AG04450 (cell line): ENCODE measurements around the gene ZNF772. TPM values are rescaled to one million over a fixed set of nuclear protein-coding genes. Genes with fewer than 3 reads are reported as not detected.
"Not testable (repeated sequence)": the region's sequence is repeated elsewhere in the genome, so short reads cannot be mapped to it uniquely, and the experiment has no call there.

Experiments used
- CTCF ChIA-PET: fragments of 300-600, 350-600 bp; formaldehyde crosslinking; extraction: SDS; loops from one replicate; lab custom pipeline; 2022; ENCODE audit warnings: antibody characterized with exemption, inconsistent platforms; lab: Charles Lee
- POLR2A ChIA-PET: fragments of 350-600 bp; formaldehyde crosslinking; extraction: SDS; loops from one replicate; lab custom pipeline; 2021; ENCODE audit warnings: antibody characterized with exemption, inconsistent platforms; lab: Yijun Ruan, JAX
- DNase-seq: peaks from one replicate; pipeline ENCODE4 v3.0.0-alpha.2; 2011; ENCODE audit warnings: low read depth, low spot score
- H3K27ac ChIP-seq: one replicate; pipeline ENCODE4 v1.5.1; 2012; ENCODE audit warnings: low read depth, low read length, control low read depth
- H3K27me3 ChIP-seq: one replicate; pipeline ENCODE4 v1.6.0; 2012; ENCODE audit warnings: low read length; ENCODE audit not compliant: control insufficient read depth, insufficient read depth
- H3K4me3 ChIP-seq: 2 replicates; pipeline ENCODE4 v1.5.1; 2011; ENCODE audit warnings: mild to moderate bottlenecking, low read depth, low read length, control low read depth
- H3K9me3 ChIP-seq: 2 replicates; pipeline ENCODE4 v1.5.1; 2012; ENCODE audit warnings: low read length; ENCODE audit not compliant: control insufficient read depth, insufficient read depth
- CTCF ChIP-seq: IDR thresholded peaks from 2 replicates; pipeline ENCODE4 v1.5.1; 2011; ENCODE audit warnings: low read depth, low read length, control low read depth, inconsistent platforms
- polyA minus RNA-seq: library from RNA; depleted of rRNA, polyadenylated mRNA; stranded (reverse); fragments of >200 nt; gene quantifications from 2 replicates; pipeline ENCODE4 v1.2.3, GENCODE V29; 2011; rRNA and poly(A)+ RNA removed
- polyA plus RNA-seq: library from polyadenylated mRNA; depleted of rRNA; stranded (reverse); fragments of >200 nt; gene quantifications from 2 replicates; pipeline ENCODE4 v1.2.3, GENCODE V29; 2011; rRNA removed

The ZNF772 gene
- 6.6 and 6.8 TPM in 2 replicates for polyA plus RNA-seq
- 13.8 and 14.8 TPM in 2 replicates for polyA minus RNA-seq

GRCh38 chr19:57477191-57478008 lies at the start of gene ZNF772:
TSS of gene ZNF772 (minus strand) at chr19:57477566. CDS start at chr19:57477309, 257 bp downstream.
- ChIA-PET CTCF (interaction anchor here (0.7 kb wide), 1 partner anchor 10 kb away, joined by 3 read pairs; the partner anchor contains the start of gene ZNF419), POLR2A (interaction anchor here (0.5 to 1.0 kb wide), 3 partner anchors 22 to 911 kb away, joined by 3 read pairs; partner anchors contain the start of gene ZNF773)

DNA sequence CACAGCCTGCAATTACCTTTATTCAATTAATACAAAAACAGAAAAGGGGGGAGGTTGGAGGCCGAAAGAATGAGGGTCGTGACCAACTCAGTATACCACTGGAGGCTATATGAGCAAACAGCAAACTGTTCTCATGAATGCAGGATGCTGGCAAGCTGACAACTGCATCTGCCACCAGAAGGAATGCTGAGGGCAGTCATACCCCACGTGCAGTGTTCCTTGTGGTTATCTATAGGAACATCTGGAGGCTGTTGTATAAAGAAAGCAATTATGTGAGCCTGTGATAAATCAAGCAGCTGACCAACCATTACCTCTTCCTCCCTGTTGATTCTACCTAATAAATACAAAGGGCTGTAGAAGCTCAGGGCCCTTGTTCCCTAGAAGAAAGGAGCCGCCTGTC lies 40.7 kb upstream of the ZNF772 start:
- DNase-seq, H3K27me3 ChIP-seq, POLR2A ChIA-PET, H3K4me3 ChIP-seq, CTCF ChIA-PET, H3K27ac ChIP-seq: not testable (repeated sequence)
- peaks cover 12% of the 10 kb centered on the region for H3K9me3 ChIP-seq

More at GRCh38 chr19:57477191-57478008, at the start of gene ZNF772:
- Histone ChIP-seq H3K9me3 (peaks cover 49% of the 10 kb centered on the region), H3K4me3 (peak within 1 kb of the TSS; percentile 97), H3K27ac (peak within 1 kb of the TSS; percentile 63), H3K27me3 (no peaks in the 10 kb centered on the region)
- peak; percentile 74 for DNase-seq
- TF ChIP-seq CTCF, result peak; percentile 63

DNA sequence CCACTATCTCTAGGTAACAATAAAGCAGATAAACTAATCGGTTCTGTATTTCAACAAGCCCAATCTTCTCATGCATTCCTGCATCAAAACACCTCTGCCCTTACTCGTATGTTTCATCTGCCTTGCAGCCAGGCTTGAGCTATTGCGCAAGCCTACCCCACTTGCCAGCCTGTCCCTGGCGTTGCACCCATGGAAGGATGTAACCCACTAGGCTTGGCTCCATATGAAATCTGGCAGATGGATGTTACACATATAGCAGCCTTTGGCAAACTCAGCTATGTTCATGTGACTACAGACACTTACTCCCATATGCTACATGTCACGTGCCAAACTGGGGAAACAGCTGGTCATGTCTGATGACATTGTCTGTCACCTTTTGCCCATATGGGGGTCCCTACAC lies 37.9 kb upstream of the ZNF772 start:
- Histone ChIP-seq H3K27ac (no peak overlapping the region), H3K9me3 (peaks cover 25% of the 10 kb centered on the region), H3K4me3 (no peak overlapping the region), H3K27me3 (no peaks in the 10 kb centered on the region)
- no peak for TF ChIP-seq CTCF
- ChIA-PET POLR2A (no interaction called here), CTCF (no interaction called here)
- DNase-seq, result no peak

- CTCF ChIA-PET, result no interaction called here
- TF ChIP-seq CTCF, result no peak
- no peak overlapping the region for H3K27ac ChIP-seq
- no peak overlapping the region for H3K4me3 ChIP-seq
- no peaks in the 10 kb centered on the region for H3K27me3 ChIP-seq
- H3K9me3 ChIP-seq, result peaks cover 34% of the 10 kb centered on the region
- DNase-seq, result no peak
- POLR2A ChIA-PET, result no interaction called here
These were observed 35.5 kb upstream of the ZNF772 start for GRCh38 chr19:57512845-57513244.

GRCh38 chr19:57511484-57511883 lies 34.1 kb upstream of the ZNF772 start:
- DNase-seq, result no peak
- ChIA-PET POLR2A (no interaction called here), CTCF (no interaction called here)
- Histone ChIP-seq H3K9me3 (peaks cover 36% of the 10 kb centered on the region), H3K27me3 (no peaks in the 10 kb centered on the region), H3K27ac (no peak overlapping the region), H3K4me3 (no peak overlapping the region)
- no peak for TF ChIP-seq CTCF
